ENCODE data around the gene PTPN4.

The PTPN4 gene

DNA sequence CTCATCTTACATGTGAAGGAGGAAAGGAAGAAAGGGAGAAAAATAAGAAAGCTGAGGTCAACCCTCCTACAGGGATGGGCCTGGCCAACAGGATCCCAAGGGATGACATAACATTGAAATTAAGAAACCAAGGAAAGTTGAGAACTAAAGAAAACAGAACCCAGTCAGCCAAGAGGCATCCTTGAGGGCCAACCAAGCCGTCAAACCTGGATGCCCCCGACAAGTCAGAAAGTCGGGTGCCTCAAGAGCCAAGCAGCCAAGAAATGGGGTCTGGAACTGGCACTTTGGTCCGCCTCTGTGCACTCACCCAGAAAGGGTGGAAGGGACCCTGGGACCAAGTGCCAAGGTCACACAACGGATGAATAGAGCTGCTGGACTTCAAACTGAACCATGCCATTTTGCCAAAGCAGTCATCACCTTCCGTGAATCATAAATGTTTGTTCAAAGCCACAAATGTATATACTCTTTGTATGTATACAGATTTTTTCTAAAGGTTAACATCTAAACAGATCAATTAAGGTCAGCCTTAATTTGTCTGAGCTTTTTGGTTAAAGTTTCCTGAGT is 27.0 kb upstream of the PTPN4 start:
- no peak for DNase-seq

DNA sequence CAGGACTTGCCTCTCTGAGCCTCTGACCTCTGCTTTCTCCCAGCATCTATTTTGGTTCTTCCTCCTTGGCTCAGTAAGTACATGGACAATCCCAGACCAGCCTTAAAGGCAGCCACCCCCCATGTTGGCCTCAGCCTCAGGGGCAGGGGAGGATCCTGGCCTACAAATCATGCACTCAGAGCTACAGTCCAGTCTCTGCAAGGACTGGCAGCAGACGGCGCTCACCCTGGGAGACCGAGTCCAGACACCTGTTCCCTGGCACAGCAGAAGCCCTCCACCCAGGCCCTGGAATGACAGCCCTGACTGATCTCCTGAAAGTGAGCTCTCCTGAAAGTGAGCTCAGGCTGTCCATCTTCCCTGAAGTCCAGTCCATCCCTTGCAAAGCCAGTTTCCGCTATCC is 25.7 kb upstream of the PTPN4 start:
- no peak for DNase-seq

DNA sequence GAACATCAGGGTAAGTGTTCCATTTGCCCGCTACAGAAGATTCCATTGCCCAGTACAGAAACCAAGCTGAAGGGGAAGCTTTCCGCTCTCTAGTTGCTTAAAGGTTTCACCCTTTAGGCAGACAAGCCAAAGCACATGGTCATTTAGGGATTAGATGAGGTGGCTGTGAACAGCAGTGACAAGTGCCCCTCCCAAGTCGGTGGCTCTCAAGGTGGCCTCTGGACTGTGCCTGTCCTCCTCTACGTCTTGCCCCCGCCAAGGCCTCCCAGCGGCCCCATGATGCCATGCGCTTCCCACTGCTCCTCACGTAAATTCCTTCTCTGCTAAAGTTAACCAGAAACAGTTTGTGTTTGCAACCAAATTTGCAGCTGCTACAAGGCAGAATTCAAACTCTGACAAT is 24.2 kb upstream of the PTPN4 start:
- DNase-seq = no peak

DNA sequence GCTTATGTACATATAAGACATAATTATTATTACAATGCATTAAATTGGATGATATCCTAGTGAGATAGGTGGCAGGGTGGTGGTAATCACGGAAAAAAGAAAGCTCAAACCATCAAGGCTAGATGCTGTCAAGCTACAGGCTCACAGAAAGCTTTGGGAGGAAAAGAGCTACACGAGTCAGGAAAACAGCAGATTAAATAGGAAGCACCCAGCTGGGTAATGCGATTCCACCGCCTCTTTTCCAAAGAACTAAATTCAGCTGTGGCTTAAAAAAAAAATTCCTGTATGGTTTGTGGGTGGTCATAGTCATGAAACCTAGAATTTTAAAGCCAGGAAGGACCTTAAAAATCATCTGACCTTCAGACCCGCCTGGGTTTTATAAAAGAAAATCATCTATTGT is 23.7 kb upstream of the PTPN4 start:
- DNase-seq = no peak

DNA sequence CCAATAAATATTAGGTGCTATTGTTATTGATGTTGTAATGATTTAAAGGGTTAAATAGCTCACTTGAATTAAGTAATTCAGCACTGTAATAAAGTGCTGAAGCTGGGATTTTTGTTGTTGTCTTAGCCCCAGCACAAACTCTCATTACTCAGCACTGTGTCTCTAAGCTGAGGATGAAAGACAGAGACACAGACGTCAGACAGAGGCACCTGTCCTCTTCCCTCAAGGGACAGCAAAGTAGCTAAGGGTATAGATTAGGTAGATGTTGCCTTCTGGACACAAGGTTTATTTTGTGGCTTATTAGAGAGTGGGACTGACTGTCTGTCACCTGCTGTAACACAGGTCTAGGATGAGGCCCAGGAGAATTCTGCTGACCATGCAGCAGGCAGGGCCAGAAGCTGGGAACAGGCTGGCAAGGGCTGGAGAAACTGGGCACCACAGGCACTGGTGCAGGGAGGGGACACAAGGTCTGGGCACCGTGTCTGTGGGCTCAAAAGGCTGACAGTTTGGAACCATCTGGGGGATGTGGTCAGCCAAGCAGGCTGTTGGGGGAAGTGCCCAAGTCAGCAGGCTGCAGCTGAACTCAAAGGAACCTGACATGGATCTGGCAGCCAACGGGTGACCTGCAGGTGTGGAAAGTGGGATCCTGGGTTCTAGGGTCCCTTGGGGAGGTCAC is 20.0 kb upstream of the PTPN4 start:
- DNase-seq = no peak

DNA sequence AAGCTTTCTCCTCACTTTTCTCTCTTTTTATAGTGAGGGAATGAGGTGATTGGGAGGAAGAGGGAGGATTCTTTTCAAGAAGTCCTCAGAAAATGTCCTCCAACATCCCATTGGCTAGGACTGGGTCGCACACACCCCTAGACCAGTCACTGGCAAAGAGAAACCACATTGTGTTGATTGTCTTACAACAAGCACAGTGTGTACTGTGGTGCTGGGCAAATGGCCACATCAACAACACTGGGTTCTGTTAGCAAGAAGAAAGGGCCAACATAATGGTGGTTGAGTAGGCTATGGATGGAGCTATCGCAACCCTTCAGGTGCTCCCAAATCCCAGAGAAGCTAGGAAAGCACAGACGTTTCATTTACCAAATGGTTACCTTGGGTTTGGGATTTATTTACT is 18.7 kb upstream of the PTPN4 start:
- no peak for DNase-seq

DNA sequence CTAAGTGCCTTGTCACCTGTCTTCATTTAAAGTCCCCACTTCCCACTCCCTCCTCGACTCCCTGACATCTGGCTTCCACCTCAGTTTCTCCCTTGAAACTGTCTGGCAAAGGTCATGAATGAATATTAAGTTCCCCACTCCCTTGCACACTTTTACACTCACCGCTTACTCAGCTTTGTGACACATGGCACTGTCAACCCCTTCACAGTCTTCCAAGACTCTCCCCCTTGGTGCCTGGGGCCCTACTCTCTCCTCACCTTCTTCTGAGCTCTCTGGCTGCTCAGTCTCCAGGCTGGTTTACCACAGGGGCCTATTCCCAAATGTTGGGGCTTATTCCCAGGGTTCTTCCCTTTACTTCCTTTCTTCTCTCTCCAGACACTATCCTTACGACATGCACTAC is 17.9 kb upstream of the PTPN4 start:
- no peak for DNase-seq

DNA sequence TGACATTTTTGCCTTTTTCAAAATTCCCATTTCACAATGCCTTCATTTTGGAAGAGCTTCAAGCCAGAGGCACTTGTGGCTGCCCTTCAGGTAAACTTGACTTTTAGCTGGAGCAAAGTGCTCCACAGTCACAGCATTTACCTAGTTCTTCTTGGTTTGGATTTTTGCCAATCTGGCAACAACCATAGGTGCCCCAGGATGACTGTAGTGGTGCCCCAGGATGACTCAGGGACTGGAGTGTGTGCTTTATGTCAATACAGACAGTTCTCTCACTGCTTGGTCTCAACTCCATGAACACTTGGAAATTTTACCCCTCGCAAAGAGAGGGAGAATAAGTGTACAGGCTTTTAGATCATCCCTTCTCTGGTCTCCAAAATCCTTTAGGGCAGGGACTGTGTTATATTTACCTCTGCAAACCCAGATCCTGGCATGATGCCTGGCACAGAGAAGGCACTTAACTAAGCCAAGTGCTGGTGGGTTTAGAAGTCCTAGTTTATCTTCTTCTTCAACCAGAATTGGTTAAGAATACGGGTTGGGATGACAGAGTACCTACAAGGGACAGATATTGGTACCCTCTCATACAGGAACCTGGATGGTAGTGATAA is 15.3 kb upstream of the PTPN4 start:
- no peak for DNase-seq

DNA sequence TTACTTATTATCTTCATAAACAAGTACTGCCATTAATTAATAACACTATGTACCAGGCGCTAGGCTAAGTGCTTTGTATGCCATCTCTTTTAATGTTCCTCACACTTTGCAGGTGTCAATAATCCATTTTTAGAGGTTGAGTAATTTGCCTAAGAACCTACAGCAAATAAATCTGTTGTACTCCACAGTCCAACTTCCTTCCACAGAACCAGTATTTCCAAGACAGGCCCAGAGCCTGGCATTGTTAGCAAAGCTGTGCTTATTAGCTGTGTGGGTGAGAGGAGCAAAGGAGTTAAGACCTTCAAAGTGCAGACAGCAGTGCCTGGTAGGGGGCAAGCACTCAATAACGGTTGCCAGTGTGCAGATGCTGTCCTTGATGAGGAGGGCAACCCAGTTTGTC is 14.2 kb upstream of the PTPN4 start:
- no peak for DNase-seq

DNA sequence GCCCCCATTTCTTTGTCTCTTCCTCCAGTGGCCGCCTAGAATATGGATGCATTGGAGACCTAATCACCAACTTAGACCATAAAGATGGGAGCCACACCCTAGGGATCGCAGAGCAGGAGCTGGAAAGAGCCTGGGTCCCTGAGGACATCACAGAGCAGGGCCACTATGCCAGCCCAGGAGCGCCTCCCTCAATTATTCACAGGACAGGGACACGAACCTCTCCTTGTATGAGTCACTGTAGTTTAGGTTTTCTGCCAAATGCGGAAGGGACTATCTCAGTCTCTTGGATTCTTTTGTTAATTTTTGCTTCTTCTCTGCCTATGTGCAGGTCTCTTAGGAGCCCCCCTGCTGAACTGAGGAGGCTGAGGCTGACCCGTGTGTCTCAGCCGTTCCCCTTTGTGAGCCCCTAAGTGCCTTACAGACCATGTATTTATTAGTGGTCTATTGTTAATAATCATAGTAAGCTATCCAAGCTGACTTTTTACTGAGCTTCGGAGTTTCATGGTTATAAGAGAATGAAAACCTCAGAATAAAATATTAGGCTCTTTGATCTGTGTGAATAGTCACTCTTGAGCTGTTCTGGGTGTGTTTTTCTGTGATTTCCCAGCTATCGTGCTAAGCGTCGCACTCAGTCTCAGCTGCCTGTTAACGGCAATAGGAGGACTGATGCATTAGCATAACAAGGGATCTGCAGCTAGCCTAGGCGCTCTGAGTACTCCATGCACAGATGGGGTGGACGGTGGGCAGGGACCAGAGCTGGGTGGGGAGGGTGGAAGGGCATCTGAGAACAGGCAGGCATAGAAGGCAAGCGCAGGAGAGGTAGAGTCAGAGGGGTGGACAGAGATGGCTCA is 12.7 kb upstream of the PTPN4 start:
- no peak for DNase-seq

DNA sequence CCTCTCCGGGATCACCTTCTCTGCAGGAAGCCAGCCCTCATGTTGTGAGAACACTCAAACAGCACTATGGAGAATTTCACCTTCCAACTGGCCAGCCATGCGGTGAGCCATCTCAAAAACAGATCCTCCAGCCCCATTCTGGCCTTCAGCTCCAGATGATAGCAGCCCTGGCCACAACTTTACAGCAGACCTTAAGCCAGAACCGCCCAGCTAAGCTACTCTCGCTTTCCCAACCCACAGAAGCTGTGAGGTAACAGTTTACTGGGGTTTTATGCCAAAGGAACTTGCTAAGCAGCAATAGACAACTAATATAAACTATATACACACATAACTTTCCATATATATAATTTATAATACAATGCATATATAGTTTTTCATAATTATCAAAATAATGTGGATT is 11.6 kb upstream of the PTPN4 start:
- no peak for DNase-seq

DNA sequence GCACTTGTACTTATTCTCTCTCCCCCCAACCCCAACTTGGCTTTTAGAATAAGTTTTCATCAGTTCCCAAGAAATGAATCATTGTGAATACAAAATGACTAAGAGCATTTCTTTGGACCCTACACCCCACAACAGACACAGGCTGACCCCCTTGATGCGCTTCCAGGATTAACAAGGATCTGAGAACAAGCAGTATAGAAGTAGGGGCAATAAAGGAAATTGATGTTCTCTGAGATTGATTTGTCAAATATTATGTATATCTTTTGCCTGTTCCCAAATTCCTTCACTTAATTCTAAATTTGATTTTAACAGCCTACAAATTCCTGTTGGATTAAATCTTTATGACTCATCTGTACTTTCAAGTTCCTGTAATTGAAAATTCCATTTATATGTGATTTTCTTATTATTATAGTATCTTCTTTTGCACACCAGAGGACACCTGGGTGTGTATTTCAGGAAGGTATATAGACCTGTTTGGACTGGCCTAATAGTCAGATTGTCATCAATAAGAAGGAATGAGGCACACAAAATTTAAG is 10.2 kb upstream of the PTPN4 start:
- no peak for DNase-seq

DNA sequence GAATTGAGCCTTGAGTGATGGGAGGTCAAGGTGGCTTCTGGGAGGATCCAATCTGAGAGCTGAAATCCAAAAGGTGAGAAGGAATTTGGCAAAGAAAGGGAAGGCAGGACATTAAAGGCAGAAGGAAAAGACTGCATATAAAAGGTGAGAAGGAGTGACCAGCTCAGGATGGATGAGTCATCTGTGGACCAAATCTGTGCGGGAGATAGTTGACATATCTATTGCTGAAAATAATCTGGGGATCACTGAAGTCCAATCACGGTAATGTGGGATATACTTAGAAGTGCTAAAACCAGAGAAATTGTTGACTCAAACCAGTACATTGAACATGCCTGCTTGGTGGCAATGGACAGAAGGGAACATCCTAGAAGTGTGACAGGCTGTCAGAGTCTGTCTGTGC is 8.0 kb upstream of the PTPN4 start:
- no peak for DNase-seq

DNA sequence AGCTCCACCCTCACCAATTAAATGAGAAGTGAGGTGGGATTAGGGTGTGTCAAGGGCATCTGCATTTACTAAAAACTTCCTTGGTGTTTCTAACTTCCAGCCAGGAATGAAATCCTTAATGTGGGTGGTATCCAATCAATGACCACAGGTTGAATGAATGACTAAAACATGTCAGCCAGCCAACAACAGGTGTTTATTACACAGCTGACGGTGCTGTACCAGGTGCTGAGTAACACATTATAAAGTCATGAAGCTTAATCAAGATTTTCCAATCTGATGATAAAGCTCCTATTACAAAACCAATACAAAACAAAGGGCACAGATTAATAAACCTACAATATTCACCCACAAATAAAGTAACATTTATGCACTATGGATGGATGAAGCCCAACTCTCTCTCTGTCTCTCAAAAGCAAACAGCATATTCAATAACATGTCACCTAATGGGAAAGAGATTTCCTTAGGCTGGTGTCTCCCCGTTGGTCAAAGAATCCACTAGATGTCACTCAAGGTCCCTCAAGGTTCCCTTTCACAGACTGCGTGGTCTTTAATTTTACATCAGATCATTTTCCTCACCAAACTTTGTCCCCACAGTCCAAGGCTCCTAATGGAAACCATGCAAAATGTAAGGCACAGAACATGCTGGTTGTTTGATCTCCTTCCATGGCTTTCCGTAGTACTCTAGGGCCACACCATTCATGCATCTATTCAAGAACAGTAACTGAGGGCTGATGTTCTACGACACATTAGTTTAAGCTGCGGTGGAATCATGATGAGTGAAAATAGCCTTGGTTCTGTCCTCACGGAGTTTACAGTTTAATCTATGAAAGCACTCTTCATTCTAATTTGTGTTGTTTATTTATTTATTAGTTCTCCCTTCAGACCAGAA is 6.4 kb upstream of the PTPN4 start:
- peak; percentile 37 for DNase-seq

DNA sequence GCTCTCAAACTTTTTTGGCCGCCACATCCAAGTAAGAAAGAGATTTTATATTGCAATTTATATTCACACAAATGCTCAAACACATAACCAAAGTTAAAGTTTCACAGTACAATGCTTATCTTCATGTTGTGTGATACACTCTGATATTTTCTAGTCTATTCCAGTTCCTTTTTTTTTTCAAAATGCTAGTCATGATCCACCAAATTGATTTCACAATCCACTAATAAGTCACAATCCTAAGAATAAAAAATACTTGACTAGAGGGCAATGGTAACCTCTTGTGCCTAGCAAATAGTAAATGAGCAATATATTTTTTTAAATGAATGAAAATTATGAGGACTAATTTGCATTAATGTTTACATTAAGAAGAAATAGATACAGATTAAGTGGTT is 5.8 kb upstream of the PTPN4 start:
- DNase-seq = no peak

DNA sequence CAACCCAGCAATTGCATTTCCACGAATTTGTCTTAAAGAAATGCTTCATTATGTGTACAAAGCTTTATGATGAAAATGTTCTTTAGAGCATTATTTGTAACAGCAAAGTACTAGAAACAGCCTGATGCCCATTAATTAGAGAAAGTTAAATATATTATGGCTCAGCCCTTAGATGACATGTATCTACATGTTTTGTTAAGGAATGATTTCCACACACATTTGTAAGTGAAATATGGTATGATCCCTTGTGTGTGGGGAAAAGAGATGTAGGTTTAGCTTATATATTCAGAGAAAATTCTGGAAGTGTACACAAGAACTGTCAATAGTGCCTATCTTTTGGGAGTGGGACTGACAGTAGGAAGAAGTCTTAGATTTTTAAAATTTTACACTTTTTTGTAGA is 3.8 kb upstream of the PTPN4 start:
- no peak for DNase-seq

DNA sequence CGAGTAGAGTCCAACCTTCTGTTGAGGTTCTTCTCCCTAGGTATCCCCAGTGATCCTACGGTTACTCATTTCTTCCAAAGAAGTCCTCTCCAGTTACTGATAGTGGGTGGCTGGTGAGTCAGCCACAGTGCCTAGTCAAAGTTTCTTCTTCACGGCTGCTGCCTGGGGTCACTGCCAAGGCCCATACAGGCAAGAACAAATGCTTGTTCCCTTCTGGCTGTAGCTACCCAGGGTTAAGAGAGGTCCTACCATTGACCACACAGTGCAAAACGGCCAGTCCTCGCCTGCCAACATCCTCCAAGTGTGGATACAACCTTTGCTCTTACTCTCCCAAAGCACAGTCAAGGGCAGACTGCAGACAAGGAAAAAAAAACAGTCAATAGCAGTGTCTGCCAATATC is 2.9 kb upstream of the PTPN4 start:
- DNase-seq = peak; percentile 24

DNA sequence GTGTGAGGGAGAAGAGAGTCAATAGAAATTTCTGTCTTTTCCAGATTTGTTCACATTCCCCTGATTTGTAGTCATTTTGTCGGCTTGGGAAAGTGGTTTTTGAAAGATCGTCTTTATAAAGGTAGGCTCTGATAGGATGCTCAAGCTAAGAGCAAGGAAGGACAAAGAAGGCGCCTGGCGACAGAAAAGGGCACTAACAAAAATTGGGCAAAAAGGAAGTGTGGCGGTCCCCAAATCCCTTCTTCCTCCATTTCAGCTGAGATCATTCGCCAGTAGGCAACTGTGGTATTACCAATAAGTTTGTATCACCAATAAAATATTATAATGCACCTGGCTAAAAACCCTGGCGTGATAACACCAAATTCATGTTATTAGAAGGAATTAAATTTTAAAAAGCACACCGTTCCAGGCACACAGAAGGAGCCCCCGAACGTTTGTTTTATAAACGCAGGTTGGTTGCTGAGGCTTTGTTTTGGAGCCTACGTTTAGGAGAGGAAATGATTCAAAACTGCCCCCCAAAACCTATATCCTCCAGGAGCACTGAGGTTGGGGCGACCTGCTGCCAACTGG is 756 bp upstream of the PTPN4 start:
- no peak for DNase-seq

DNA sequence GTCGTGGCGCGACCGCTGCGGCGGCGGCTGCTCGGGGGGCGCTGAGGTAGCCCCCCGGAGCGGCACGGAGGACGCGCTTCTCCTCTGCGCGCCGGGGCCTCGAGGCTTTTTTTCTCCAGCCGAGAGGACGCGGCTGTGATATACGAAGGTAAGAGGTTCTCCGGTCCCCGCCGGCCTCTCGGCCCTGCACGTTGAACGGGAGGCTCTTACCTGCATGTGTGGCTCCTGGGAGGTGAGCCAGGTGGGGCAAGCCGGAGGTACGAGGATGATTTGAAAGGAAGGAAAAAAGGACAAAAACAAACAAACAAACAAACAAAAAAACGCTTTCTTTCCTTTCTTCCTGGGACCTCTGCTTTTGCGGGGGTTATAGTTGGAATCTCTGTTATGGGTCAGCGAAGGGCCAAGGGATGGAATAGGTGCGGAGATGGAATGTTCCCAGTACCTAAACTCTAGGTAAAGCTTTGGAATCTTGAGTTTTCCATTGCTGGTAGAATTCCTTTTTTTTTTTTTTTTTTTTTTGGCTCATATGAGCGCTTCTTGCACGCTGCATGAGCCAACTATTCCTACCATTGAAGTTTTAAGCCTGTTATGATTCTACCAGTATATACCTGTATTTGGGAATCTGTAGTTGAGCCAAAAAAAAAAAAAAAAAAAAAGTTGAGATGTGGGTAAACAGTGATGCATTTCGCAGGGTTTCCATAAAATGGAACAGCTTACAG is 674 bp downstream of the PTPN4 start:
- DNase-seq = peak; percentile 26

DNA sequence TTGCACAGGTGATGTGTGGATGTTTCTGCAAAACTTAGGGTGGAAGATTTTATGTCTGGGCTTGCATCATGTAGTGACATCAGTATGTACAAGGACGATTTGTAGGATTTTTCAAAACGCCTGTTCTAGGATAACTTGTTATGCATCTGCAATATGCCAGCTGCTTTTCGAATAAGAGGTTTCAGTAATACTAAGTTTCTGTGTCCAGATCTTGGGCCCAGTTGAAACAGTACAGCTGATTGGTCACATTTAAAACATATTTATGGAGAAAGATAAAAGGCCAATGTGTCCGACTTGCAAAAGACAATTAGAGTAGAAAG is 1.2 kb downstream of the PTPN4 start:
- peak; percentile 8 for DNase-seq

DNA sequence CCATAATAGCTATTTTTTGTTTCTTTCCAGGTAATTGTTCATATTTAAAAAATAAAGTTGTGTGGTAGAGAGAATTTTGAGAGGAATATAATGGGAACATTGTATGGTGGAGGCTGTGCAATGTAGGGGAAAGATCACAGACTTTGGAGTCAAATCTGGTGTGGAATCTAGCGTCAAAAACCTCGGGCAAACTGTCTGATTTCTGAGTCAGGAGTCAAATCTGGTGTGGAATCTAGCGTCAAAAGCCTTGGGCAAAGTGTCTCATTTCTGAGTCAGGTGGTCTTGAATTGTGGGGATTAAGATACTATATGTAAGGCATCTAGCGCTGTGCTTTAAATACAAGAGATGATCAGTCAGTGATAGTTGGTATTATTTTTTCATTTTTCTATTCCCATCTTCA is 5.1 kb downstream of the PTPN4 start:
- no peak for DNase-seq
